Right lung (tissue), 10 donors: Measurements from ENCODE around the gene IFNE. TPM values are rescaled to one million over a fixed set of nuclear protein-coding genes. Genes with fewer than 3 reads are reported as not detected.

Experiments
- DNase-seq, 2 donors: peaks; one replicate each; pipeline ENCODE4 v3.0.0-alpha.2; 2013
- long read RNA-seq, 8 donors: transcript quantifications; one replicate each; lab custom pipeline, GENCODE V29; 2026
- polyA plus RNA-seq, 5 donors: library from polyadenylated mRNA; unstranded; fragments of 120-200 nt; gene quantifications; one replicate each; pipeline versions ENCODE4 v1.2.1 to v1.2.3, GENCODE V29; 2013; ENCODE audit warnings: inconsistent platforms in 1 of 5, low replicate concordance in 1 of 5; ENCODE audit not compliant: insufficient read length in 5 of 5, insufficient read depth in 1 of 5

Gene IFNE
- under 1 TPM; 0.13 to 0.55 (median 0.21) TPM for polyA plus RNA-seq
- long read RNA-seq, donor 1, result 0 reads
- long read RNA-seq, donor 2, result 0 reads
- long read RNA-seq, donor 3, result 0 reads
- long read RNA-seq, donor 4, partial matches to known transcripts, result 0 of 1 reads
- long read RNA-seq, donor 4, other reads (novel, unspliced or antisense), result 0 of 1 reads
- long read RNA-seq, donor 5, result 0 reads
- long read RNA-seq, donor 6, result 0 reads
- long read RNA-seq, donor 7, result 0 reads
- long read RNA-seq, donor 8, result 0 reads

GRCh38 chr9:21482213-21482612 is at the start of gene IFNE:
Gene IFNE, minus strand, starts transcription at chr9:21482313. Its CDS starts 619 bp downstream, at chr9:21481694.
- DNase-seq, result no peak

GRCh38 chr9:21528123-21528808 is 46.2 kb upstream of the IFNE start:
- no peak for DNase-seq

GRCh38 chr9:21527579-21527978 is 45.5 kb upstream of the IFNE start:
- no peak for DNase-seq

GRCh38 chr9:21525174-21525573 is 43.1 kb upstream of the IFNE start:
- no peak for DNase-seq

- DNase-seq, result no peak
Observed at GRCh38 chr9:21524099-21524830, 42.2 kb upstream of the IFNE start.

- DNase-seq, result no peak
Observed at GRCh38 chr9:21523021-21524014, 41.2 kb upstream of the IFNE start.

DNA sequence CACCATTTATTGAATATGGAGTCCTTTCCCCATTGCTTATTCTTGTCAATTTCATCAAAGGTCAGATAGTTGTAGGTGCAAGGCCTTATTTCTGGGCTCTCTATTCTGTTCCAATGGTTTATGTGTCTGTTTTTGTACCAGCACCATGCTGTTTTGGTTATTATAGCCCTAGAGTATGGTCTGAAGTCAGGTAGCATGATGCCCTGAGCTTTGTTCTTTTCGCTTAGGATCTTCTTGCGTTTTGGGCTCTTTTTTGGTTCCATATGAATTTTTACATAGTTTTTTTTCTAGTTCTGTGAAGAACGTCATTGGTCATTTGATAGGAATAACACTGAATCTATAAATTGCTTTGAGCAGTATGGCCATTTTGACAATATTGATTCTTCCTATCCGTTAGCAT is 40.2 kb upstream of the IFNE start:
- no peak for DNase-seq

DNA sequence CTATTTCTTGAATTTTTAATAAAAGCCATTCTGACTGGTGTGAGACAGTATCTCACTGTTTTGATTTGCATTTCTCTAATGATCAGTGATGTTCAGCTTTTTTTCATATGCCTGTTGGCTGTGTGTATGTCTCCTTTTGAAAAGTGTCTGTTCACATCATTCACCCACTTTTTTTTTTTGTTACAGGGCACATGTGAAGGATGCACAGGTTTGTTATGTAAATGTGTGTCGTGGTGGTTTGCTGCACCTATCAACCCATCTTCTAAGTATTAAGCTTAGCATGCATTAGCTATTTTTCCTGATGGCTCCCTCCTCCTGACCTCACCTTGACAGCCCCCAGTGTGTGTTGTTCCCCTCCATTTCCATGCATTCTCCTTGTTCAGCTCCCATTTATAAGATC is 39.3 kb upstream of the IFNE start:
- DNase-seq, result no peak

DNA sequence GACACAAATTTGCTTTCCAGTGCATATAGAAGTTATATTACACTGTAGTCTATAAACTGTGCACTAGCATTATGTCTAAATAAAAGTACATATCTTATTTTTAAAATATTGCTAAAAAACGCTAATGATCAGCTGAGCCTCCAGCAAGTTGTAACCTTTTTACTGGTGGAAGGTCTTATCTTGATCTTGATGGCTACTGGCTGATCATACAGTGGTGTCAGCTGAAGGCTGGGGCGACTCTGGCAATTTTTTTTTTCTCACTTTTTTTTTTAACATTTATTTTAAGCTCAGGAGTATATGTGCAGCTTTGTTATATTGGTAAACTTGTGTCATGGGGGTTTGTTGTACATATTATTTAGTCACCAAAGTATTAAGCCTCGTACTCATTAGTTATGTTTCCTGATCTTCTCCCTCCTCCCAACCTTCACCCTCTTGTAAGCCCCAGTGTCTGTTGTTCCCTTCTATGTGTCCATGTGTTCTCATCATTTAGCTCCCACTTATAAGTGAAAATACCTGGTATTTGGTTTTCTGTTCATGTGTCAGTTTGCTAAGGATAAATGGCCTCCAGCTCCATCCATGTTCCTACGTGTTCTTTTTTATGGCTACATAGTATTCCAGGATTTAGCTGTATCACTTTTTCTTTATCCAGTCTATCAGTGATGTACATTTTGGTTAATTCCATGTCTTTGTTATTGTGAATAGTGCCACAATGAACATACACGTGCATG is 38.6 kb upstream of the IFNE start:
- no peak for DNase-seq

GRCh38 chr9:21519855-21520434 is 37.8 kb upstream of the IFNE start:
- DNase-seq, result no peak

GRCh38 chr9:21516796-21517195 is 34.7 kb upstream of the IFNE start:
- no peak for DNase-seq

- no peak for DNase-seq
Observed at GRCh38 chr9:21513431-21513830, 31.3 kb upstream of the IFNE start.

- no peak for DNase-seq
Observed at GRCh38 chr9:21510806-21511205, 28.7 kb upstream of the IFNE start.

GRCh38 chr9:21507483-21507790 is 25.3 kb upstream of the IFNE start:
- DNase-seq, result no peak

DNA sequence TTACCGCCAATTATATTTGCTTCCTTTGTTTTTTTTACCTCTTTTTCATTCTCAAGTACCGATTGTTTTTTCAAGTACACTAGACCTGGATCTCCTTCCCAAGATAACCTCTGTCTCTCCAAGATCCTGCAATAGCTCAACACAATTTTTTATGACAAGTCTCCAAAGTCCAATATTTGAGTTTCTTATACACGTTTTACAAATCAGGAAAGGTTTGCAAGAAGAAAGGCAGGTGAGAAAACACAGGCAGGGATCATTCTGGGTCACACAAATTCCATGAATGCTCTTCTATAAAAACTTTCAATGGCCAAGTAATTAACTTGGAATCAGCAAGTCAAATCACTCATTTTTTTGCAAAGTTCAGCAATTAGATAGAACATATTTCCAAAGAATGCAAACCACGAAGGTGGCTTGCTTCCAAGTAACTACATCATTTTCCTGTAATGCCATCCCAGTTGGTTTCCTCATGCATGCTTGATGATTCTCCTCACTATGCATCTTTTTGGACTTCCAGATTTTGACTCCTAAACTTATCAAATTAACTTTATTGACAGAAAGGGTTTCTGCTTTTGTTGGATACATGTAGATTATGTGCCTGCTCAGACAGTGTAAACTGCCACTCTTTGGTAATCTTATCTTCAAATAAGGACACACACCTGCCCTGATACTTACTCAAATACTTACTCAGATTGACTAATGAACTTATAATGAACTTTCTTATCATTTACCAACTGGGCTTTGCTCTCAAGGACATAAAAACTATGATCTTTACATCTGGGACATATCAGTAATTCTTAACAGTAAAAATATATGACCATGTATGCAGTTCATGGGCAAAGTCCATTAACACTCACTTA is 24.7 kb upstream of the IFNE start:
- no peak for DNase-seq

- DNase-seq, result no peak
Observed at GRCh38 chr9:21505425-21506179, 23.5 kb upstream of the IFNE start.

GRCh38 chr9:21504894-21505293 is 22.8 kb upstream of the IFNE start:
- no peak for DNase-seq

GRCh38 chr9:21504113-21504512 is 22.0 kb upstream of the IFNE start:
- DNase-seq, result no peak

GRCh38 chr9:21502586-21502985 is 20.5 kb upstream of the IFNE start:
- no peak for DNase-seq
